A673 (cell line): ENCODE results near the gene PHKB.

Experiments used
- EZH2 ChIP-seq: fragments of 200-600 bp; sonication (generic); IDR thresholded peaks from 2 replicates; pipeline ENCODE4 v1.6.1; 2017; ENCODE audit warnings: borderline replicate concordance, low read depth, mild to moderate bottlenecking, mixed read lengths, antibody characterized with exemption, low read length; ENCODE audit not compliant: poor library complexity, severe bottlenecking
- TF ChIP-seq, protein P1 (sequence below): fragments of 300-800, 200-600 bp; sonication (generic); conservative IDR thresholded peaks from 2 replicates; pipeline ENCODE4 v1.5.1; 2017; ENCODE audit warnings: low read depth, mild to moderate bottlenecking, antibody characterized with exemption, low read length, moderate library complexity, mixed read lengths

DNA sequence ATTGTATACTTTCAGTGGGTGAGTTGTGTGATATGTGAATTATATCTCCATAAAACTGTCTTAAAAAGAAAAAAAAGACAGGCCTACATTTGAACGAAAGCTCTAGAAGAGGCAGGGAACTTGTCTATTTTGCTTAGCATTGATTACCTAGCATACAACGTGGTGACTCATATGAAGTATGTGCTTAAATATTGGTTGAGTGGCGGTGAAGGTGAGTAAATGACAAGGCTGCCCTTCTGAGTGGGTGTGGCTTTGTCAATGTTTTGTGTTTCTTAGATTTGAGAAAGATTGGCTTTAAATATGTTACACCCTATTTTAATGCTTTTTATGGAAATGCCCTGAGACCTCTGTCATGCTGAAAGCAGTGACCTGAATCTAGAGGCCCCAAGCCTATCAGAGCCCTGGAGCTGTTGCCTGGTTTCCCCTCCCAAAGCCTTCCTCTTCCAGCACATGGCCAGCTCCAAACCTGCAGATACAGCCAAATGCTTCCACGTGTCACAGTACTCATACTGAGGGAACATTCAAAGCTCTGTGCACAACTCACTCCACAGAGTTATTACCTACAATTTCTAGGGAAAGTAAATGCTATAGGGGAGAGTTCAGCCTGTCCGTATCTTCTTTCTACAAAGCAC lies 260.0 kb downstream of the PHKB start:
- TF ChIP-seq, protein P1, sequence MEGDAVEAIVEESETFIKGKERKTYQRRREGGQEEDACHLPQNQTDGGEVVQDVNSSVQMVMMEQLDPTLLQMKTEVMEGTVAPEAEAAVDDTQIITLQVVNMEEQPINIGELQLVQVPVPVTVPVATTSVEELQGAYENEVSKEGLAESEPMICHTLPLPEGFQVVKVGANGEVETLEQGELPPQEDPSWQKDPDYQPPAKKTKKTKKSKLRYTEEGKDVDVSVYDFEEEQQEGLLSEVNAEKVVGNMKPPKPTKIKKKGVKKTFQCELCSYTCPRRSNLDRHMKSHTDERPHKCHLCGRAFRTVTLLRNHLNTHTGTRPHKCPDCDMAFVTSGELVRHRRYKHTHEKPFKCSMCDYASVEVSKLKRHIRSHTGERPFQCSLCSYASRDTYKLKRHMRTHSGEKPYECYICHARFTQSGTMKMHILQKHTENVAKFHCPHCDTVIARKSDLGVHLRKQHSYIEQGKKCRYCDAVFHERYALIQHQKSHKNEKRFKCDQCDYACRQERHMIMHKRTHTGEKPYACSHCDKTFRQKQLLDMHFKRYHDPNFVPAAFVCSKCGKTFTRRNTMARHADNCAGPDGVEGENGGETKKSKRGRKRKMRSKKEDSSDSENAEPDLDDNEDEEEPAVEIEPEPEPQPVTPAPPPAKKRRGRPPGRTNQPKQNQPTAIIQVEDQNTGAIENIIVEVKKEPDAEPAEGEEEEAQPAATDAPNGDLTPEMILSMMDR: no peak
- no peak for TF ChIP-seq EZH2
